Activated CD4-positive, alpha-beta T cell treated with anti-CD3 and anti-CD28 coated beads, Interleukin-10, Interleukin-2, amounts not matched to agents 100 ng/mL and 50 ng/mL, durations not matched to agents 16 hours and 8 hours (primary cell): ENCODE measurements around the gene IARS1.
A peak's percentile ranks its signal among the peaks of the same experiment; 100 is the strongest.

Experiments used
- DNase-seq: peaks from one replicate; pipeline ENCODE4 v3.0.0-alpha.2; 2020

The IARS1 gene

GRCh38 chr9:92293452-92294296 lies at the start of gene IARS1:
TSS of gene IARS1 (minus strand) at chr9:92293697. CDS start at chr9:92289419, 4,278 bp downstream.
- peak; percentile 99 for DNase-seq

GRCh38 chr9:92342825-92343488 lies 49.5 kb upstream of the IARS1 start:
- no peak for DNase-seq

GRCh38 chr9:92341578-92341977 lies 48.1 kb upstream of the IARS1 start:
- DNase-seq = no peak

GRCh38 chr9:92333282-92333634 lies 39.8 kb upstream of the IARS1 start:
- no peak for DNase-seq

- no peak for DNase-seq
Measured at GRCh38 chr9:92332577-92333281, 39.2 kb upstream of the IARS1 start.

GRCh38 chr9:92328225-92328624 lies 34.7 kb upstream of the IARS1 start:
- DNase-seq = no peak

GRCh38 chr9:92327283-92327850 lies 33.9 kb upstream of the IARS1 start:
- no peak for DNase-seq

- no peak for DNase-seq
Measured at GRCh38 chr9:92325991-92326500, 32.5 kb upstream of the IARS1 start.

GRCh38 chr9:92325269-92325990 lies 31.9 kb upstream of the IARS1 start, which contains the start of the genes CENPP and NOL8:
TSS of gene CENPP (plus strand) at chr9:92325953.
TSS of gene NOL8 (minus strand) at chr9:92325350. CDS start at chr9:92324161, 1,189 bp downstream.
- DNase-seq = peak; percentile 89

GRCh38 chr9:92324889-92325268 lies 31.4 kb upstream of the IARS1 start:
- DNase-seq = no peak

- DNase-seq = no peak
Measured at GRCh38 chr9:92324431-92324830, 30.9 kb upstream of the IARS1 start.

- DNase-seq = no peak
Measured at GRCh38 chr9:92315456-92315855, 22.0 kb upstream of the IARS1 start.

- DNase-seq = no peak
Measured at GRCh38 chr9:92313624-92314012, 20.1 kb upstream of the IARS1 start.

GRCh38 chr9:92312887-92313623 lies 19.6 kb upstream of the IARS1 start:
- no peak for DNase-seq

GRCh38 chr9:92310562-92310961 lies 17.1 kb upstream of the IARS1 start:
- no peak for DNase-seq

GRCh38 chr9:92308893-92309292 lies 15.4 kb upstream of the IARS1 start:
- DNase-seq = no peak

- DNase-seq = no peak
Measured at GRCh38 chr9:92300936-92301335, 7.4 kb upstream of the IARS1 start.

- no peak for DNase-seq
Measured at GRCh38 chr9:92299116-92299515, 5.6 kb upstream of the IARS1 start.

GRCh38 chr9:92298036-92298435 lies 4.5 kb upstream of the IARS1 start:
- no peak for DNase-seq

- no peak for DNase-seq
Measured at GRCh38 chr9:92297611-92298010, 4.1 kb upstream of the IARS1 start.

- DNase-seq = peak; percentile 23
Measured at GRCh38 chr9:92295827-92296258, 2.3 kb upstream of the IARS1 start.
